ENCODE data around the gene ADCY1.
A peak's percentile ranks its signal among the peaks of the same experiment; 100 is the strongest.

Gene ADCY1

GRCh38 chr7:45657890-45658715, 83.9 kb downstream of the ADCY1 start:
- ATAC-seq, result no peak
- Mint-ChIP-seq H3K4me3 (no peak overlapping the region), H3K9me3 (peaks cover 0 to 4% of the 10 kb centered on the region in 2 donors), H3K4me1 (no peaks in the 10 kb centered on the region), H3K27me3 (no peaks in the 10 kb centered on the region), H3K27ac (peak overlapping the region in 1 of 2 donors; percentile 67)
- DNase-seq, result no peak

GRCh38 chr7:45658716-45659495, 84.7 kb downstream of the ADCY1 start:
- Mint-ChIP-seq H3K9me3 (peaks cover 0 to 9% of the 10 kb centered on the region in 2 donors), H3K4me3 (no peak overlapping the region), H3K4me1 (no peaks in the 10 kb centered on the region), H3K27ac (peak overlapping the region in 1 of 2 donors; percentile 67), H3K27me3 (no peaks in the 10 kb centered on the region)
- ATAC-seq (peak; percentile 25), DNase-seq (no peak)

DNA sequence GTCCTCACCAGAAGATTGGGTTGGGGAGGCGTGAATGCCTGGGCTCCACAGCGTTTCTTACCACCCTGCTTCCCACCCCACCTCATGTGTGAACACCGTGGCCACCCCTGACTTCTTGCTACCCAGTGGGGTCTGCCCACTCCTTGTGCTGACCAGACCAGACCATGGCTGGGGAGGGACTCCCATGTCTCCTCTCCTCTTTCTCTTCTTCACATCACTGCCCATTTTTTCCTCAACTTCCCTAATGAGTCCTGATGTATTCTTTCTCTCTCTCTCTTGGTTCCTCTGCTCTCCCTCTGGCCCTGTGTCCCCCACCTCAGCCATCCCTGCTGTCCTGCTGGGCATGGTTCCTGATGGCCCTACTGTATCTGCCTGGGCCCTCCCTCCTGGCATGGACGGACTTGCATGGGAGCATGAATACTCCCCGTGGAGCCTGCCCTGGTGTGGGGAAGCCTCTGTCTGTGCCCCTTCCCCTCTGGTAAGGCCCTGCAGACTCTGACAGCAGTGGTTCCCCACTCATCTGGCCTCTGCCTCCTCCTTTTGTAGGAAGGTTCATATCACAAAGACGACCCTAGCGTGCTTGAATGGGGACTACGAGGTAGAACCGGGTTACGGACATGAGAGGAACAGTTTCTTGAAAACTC, 85.5 kb downstream of the ADCY1 start:
- DNase-seq (no peak), ATAC-seq (no peak)
- Mint-ChIP-seq H3K4me1 (no peaks in the 10 kb centered on the region), H3K27me3 (no peaks in the 10 kb centered on the region), H3K4me3 (no peak overlapping the region), H3K9me3 (peaks cover 0 to 9% of the 10 kb centered on the region in 2 donors), H3K27ac (peak overlapping the region in 1 of 2 donors; percentile 3)

DNA sequence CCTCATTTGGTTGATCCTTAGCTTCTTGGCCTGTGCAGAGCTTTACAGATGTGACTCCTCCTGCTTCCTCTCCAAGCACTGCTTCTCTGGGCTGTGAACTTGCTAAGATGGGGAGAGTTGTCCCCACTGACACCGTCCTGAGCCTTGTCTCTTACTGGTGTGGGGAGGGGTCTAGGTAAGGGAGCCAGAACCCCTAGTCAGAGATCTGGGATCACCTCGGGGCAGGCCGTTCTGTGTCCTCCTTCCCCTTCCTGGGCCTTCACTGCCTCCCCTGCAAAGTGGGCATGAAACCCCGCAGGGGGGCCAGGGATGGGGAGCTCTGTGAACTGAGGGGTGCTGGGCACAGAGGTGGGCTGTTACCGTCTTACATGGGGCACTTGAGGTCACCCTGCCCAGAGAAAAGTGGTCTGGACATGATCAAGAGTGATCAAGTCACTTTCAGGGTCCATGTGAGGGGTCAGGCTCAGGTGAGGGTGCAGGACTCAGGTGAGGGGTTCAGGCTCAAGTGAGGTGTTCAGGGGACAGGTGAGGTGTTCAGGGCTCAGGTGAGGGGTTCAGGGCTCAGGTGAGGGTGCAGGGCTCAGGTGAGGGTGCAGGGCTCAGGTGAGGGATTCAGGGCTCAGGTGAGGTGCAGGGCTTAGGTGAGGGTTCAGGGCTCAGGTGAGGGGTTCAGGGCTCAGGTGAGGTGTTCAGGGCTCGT, 86.2 kb downstream of the ADCY1 start:
- DNase-seq (no peak), ATAC-seq (no peak)
- H3K27me3 Mint-ChIP-seq, result no peaks in the 10 kb centered on the region
- no peak overlapping the region for H3K4me3 Mint-ChIP-seq
- H3K27ac Mint-ChIP-seq, result peak overlapping the region in 1 of 2 donors; percentile 14
- H3K9me3 Mint-ChIP-seq, result peaks cover 0 to 9% of the 10 kb centered on the region in 2 donors
- H3K4me1 Mint-ChIP-seq, result no peaks in the 10 kb centered on the region

DNA sequence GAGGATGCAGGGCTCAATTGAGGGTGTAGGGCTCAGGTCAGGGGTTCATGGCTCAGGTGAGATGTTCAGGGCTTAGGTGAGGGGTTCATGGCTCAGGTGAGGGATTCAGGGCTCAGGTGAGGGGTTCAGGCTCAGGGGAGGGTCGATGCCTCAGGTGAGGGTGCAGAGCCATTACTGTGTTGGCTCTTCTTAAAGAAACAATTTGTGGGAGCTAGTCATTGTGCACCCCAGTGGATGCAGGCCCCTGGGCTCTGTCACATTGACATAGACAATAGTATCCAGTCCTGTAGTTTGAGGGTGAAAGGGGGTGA, 86.7 kb downstream of the ADCY1 start:
- Mint-ChIP-seq H3K9me3 (peaks cover 0 to 9% of the 10 kb centered on the region in 2 donors), H3K4me3 (no peak overlapping the region), H3K4me1 (no peaks in the 10 kb centered on the region), H3K27me3 (no peaks in the 10 kb centered on the region), H3K27ac (peak overlapping the region in 1 of 2 donors; percentile 14)
- ATAC-seq (no peak), DNase-seq (no peak)

GRCh38 chr7:45661302-45661995, 87.3 kb downstream of the ADCY1 start:
- DNase-seq (no peak), ATAC-seq (no peak)
- no peaks in the 10 kb centered on the region for H3K27me3 Mint-ChIP-seq
- H3K4me1 Mint-ChIP-seq, result no peaks in the 10 kb centered on the region
- H3K4me3 Mint-ChIP-seq, result no peak overlapping the region
- H3K9me3 Mint-ChIP-seq, result peaks cover 0 to 9% of the 10 kb centered on the region in 2 donors
- no peak overlapping the region for H3K27ac Mint-ChIP-seq

GRCh38 chr7:45662018-45662417, 87.8 kb downstream of the ADCY1 start:
- Mint-ChIP-seq H3K27me3 (no peaks in the 10 kb centered on the region), H3K9me3 (peaks cover 0 to 9% of the 10 kb centered on the region in 2 donors), H3K27ac (no peak overlapping the region), H3K4me3 (no peak overlapping the region), H3K4me1 (no peaks in the 10 kb centered on the region)
- ATAC-seq (no peak), DNase-seq (no peak)

GRCh38 chr7:45662540-45663166, 88.5 kb downstream of the ADCY1 start:
- Mint-ChIP-seq H3K9me3 (peaks cover 0 to 9% of the 10 kb centered on the region in 2 donors), H3K4me1 (no peaks in the 10 kb centered on the region), H3K27ac (no peak overlapping the region), H3K27me3 (no peaks in the 10 kb centered on the region), H3K4me3 (no peak overlapping the region)
- DNase-seq (no peak), ATAC-seq (no peak)

DNA sequence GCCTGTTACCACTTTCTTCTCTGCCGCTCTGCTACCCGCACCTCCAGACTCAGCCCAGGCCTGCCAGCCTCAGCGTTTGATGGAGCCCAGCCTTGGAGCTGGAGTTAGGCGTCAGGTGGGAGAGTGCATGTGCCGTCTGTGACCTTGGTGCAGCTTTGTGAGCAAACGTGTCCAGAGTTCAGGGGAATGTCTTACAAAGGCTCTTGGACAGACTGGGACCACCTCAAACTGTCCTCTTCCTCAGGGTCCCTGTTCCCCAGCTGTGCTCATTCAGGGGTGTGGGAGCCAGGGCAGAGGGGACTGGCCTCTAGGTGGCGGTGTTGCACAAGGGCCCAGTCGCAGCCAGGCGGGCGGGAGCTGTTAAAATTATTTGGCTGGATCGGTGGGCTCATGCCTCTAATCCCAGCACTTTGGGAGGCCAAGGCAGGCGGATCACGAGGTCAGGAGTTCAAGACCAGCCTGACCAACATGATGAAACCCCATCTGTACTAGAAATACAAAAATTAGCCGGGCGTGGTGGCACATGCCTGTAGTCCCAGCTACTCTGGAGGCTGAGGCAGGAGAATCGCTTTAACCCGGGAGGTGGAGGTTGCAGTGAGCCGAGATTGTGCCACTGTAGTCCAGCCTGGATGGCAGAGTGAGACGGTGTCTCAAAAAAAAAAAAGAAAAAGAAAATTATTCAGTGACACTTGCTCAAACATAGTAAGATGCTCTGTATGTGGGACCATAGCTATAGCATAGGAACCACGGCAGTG, 89.2 kb downstream of the ADCY1 start:
- ATAC-seq, result peak; percentile 55
- DNase-seq, result peak; percentile 31 to 34
- Mint-ChIP-seq H3K27me3 (no peaks in the 10 kb centered on the region), H3K4me1 (no peaks in the 10 kb centered on the region), H3K9me3 (peaks cover 0 to 9% of the 10 kb centered on the region in 2 donors), H3K4me3 (no peak overlapping the region), H3K27ac (peak overlapping the region in 1 of 2 donors; percentile 41)

- ATAC-seq (no peak), DNase-seq (no peak)
- Mint-ChIP-seq H3K27ac (no peak overlapping the region), H3K9me3 (peaks cover 0 to 9% of the 10 kb centered on the region in 2 donors), H3K27me3 (no peaks in the 10 kb centered on the region), H3K4me3 (no peak overlapping the region), H3K4me1 (no peaks in the 10 kb centered on the region)
Measured at GRCh38 chr7:45663965-45664633, 89.9 kb downstream of the ADCY1 start.

DNA sequence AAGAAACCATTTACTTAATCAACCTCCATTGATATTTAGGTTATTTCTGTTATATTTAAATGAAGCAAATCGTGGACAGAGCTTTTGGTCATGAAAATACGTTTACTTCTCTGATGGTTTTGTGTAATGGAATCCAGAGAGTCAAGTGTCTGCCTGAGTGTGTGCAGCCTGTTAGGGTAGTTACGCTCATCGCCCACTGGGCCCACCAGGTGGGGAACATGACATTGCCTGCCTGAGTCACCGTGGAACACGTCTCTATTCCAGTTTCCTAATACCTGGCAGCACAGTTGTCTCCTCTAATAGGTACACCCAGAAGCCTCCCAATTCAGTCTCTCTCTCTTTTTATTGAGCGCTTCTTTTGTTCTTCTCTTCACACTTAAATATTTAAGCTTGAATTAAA, 91.0 kb downstream of the ADCY1 start:
- ATAC-seq (no peak), DNase-seq (no peak)
- H3K4me1 Mint-ChIP-seq, result no peaks in the 10 kb centered on the region
- H3K27me3 Mint-ChIP-seq, result no peaks in the 10 kb centered on the region
- H3K9me3 Mint-ChIP-seq, result peaks cover 0 to 9% of the 10 kb centered on the region in 2 donors
- no peak overlapping the region for H3K27ac Mint-ChIP-seq
- no peak overlapping the region for H3K4me3 Mint-ChIP-seq

DNA sequence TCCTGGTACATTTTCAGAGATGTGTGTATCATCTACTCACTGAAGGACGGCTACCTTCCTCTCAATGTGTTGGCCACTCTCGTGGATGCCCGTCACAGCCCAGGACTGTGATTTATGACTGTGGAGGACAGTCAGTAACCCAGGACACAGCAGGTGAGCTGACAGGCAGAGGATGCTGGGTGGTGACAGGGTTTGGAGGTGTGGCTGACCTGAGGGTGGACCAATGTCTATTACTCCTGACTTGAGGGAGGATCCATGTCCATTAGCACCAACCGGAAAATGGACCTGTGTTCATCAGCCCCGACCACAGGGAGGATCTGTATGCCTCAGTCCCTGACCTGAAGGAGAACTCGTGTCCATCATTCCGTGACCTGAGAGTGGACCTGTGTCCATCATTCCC, 96.1 kb downstream of the ADCY1 start:
- H3K9me3 Mint-ChIP-seq, result peaks cover 0 to 6% of the 10 kb centered on the region in 2 donors
- ATAC-seq (no peak), DNase-seq (no peak)
- H3K4me1 Mint-ChIP-seq, result no peaks in the 10 kb centered on the region
- H3K27ac Mint-ChIP-seq, result no peak overlapping the region
- H3K4me3 Mint-ChIP-seq, result no peak overlapping the region
- H3K27me3 Mint-ChIP-seq, result no peaks in the 10 kb centered on the region

- Mint-ChIP-seq H3K27ac (no peak overlapping the region), H3K27me3 (peaks cover 3% of the 10 kb centered on the region), H3K9me3 (peaks cover 0 to 6% of the 10 kb centered on the region in 2 donors), H3K4me3 (no peak overlapping the region), H3K4me1 (no peaks in the 10 kb centered on the region)
- DNase-seq (no peak), ATAC-seq (no peak)
Measured at GRCh38 chr7:45670717-45671116, 96.5 kb downstream of the ADCY1 start.
